Measurements from ENCODE around the gene OR6Y1.

OR6Y1 gene

DNA sequence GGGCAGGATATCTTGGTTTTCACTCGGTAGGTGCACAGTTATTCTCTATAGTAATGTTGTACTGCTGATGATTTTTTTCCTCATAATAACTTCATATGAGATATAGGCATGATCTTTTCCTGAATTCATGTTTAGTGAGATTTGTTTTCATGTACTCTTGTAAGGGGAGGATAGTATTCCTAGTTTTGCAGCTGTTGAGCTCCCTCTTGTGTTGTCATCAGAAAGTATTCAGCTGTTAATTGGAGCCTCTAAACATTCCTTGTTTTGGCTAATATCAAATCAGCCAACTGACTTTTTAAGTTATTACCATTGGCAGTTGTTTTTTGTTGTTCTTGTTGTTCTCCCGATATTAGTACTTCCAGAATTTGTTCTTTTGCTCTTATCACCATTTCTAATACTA, 57.8 kb downstream of the OR6Y1 start:
- no peak for DNase-seq

GRCh38 chr1:158494796-158495195, 59.4 kb downstream of the OR6Y1 start:
- no peak for DNase-seq
